AG10803 (cell line): ENCODE results near the gene ARHGDIA.
A peak's percentile ranks its signal among the peaks of the same experiment; 100 is the strongest.

Source experiments
- DNase-seq: peaks from one replicate; pipeline ENCODE4 v3.0.0; 2010; ENCODE audit warnings: low read depth
- H3K4me3 ChIP-seq: 2 replicates; pipeline ENCODE4 v1.5.1; 2011; ENCODE audit warnings: mild to moderate bottlenecking, low read length, control low read depth
- TF ChIP-seq, protein P1 (sequence below): conservative IDR thresholded peaks from 2 replicates; pipeline ENCODE4 v1.5.1; 2011; ENCODE audit warnings: mild to moderate bottlenecking, low read length, control low read depth, inconsistent platforms

The ARHGDIA gene

DNA sequence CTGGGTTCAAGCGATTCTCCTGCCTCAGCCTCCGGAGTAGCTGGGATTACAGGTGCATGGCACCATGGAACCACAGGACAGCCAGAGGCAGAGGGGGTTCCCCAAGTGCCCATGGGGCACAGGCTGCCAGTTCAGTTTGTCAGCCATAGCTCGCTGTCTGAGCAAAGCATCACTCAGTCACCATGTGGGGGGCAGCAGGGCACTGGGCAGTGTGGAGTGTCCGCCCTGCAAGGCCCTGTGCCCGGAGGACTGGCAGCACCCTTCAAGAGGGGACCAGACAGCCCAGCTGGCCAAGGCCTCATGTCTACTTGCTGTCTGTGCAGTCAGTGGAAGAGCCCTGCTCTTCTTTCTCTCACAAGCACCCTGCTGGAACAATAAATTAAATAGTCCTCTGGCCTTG, 13.8 kb upstream of the ARHGDIA start:
- DNase-seq, result no peak
- TF ChIP-seq, protein P1, sequence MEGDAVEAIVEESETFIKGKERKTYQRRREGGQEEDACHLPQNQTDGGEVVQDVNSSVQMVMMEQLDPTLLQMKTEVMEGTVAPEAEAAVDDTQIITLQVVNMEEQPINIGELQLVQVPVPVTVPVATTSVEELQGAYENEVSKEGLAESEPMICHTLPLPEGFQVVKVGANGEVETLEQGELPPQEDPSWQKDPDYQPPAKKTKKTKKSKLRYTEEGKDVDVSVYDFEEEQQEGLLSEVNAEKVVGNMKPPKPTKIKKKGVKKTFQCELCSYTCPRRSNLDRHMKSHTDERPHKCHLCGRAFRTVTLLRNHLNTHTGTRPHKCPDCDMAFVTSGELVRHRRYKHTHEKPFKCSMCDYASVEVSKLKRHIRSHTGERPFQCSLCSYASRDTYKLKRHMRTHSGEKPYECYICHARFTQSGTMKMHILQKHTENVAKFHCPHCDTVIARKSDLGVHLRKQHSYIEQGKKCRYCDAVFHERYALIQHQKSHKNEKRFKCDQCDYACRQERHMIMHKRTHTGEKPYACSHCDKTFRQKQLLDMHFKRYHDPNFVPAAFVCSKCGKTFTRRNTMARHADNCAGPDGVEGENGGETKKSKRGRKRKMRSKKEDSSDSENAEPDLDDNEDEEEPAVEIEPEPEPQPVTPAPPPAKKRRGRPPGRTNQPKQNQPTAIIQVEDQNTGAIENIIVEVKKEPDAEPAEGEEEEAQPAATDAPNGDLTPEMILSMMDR, result no peak
- H3K4me3 ChIP-seq, result no peak overlapping the region

DNA sequence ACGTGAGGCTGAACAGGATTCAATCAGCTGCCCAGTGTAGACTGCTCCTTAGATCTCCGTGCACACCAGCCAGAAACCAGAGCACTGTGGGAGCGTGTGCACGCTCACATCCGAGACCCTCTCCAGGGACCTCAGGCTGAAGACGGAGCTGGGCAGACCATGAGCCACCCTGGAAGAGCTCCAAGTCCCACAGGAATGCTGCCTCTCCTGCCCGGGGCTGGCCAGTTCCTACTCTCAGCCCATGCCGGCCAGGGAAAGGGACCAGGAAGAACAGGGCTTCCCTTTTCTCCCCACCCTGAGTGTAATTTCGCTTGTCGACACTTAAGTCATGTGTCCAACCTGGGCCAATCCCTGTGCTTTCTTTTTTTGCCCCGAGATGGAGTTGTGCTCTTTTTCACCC, 13.4 kb upstream of the ARHGDIA start:
- peak; percentile 9 for DNase-seq
- TF ChIP-seq, protein P1, result no peak
- H3K4me3 ChIP-seq, result no peak overlapping the region

GRCh38 chr17:81879121-81879520, 8.0 kb upstream of the ARHGDIA start:
- no peak overlapping the region for H3K4me3 ChIP-seq
- TF ChIP-seq, protein P1, result no peak
- DNase-seq, result no peak

DNA sequence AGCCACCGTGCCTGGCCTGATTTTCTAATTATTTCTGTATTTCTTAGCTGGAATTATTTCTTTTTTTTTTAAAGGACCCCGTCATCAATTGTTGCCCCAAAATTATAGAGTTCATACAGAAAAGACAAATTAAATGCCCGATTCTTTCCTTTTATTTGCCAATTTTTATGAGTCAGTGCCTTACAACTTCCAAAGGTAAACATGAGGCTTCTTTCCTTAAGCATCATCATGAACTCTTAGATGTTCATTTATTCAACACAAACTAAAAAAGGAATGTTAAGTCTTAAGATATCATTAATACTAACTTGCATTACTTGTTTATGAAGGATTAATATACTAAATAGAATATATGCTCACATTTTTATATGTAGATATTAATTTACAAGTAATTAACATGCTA, 7.2 kb upstream of the ARHGDIA start:
- no peak for DNase-seq
- H3K4me3 ChIP-seq, result no peak overlapping the region
- TF ChIP-seq, protein P1, result no peak

DNA sequence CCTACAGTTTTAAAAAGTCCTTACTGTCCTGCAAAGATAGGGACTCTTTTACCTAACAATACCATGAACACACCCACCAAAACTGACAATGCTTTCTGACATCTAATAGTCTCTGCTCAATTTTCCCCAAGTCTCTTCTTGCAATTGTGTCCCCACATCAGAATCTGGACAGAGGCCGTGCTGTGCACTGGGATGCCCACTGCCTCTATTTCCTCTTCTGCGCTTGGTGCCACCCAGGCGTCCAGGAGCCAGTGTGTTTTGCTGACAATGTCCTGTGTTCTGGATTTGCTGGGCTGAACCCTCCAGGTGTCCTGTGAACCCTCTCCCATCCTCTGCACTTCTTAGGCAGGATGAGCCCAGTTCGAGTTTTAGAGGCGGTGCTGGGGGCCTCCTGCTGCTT, 6.4 kb upstream of the ARHGDIA start:
- TF ChIP-seq, protein P1, result no peak
- no peak overlapping the region for H3K4me3 ChIP-seq
- DNase-seq, result no peak

- TF ChIP-seq, protein P1, result peak; percentile 17
- peak; percentile 89 for DNase-seq
- peak overlapping the region; percentile 81 for H3K4me3 ChIP-seq
These were observed 472 bp upstream of the ARHGDIA start for GRCh38 chr17:81871387-81872230.

- DNase-seq, result peak; percentile 45
- TF ChIP-seq, protein P1, result no peak
- H3K4me3 ChIP-seq, result peak overlapping the region; percentile 81
These were observed 781 bp downstream of the ARHGDIA start for GRCh38 chr17:81870131-81870980.
